Activated naive CD4-positive, alpha-beta T cell treated with anti-CD3 and anti-CD28 coated beads, Interleukin-2, amount 10 ng/mL, durations not matched to agents 5 hours and 36 hours (primary cell): ENCODE measurements around the gene RANBP9. TPM values are rescaled to one million over a fixed set of nuclear protein-coding genes. Genes with fewer than 3 reads are reported as not detected.

Experiments
- total RNA-seq, 2 experiments: library from RNA; stranded (reverse); gene quantifications; one replicate each; pipeline ENCODE4 v1.2.3, GENCODE V29; 2021

RANBP9 gene
- total RNA-seq, result 10 to 100 TPM; 46.8 to 48.4 TPM

DNA sequence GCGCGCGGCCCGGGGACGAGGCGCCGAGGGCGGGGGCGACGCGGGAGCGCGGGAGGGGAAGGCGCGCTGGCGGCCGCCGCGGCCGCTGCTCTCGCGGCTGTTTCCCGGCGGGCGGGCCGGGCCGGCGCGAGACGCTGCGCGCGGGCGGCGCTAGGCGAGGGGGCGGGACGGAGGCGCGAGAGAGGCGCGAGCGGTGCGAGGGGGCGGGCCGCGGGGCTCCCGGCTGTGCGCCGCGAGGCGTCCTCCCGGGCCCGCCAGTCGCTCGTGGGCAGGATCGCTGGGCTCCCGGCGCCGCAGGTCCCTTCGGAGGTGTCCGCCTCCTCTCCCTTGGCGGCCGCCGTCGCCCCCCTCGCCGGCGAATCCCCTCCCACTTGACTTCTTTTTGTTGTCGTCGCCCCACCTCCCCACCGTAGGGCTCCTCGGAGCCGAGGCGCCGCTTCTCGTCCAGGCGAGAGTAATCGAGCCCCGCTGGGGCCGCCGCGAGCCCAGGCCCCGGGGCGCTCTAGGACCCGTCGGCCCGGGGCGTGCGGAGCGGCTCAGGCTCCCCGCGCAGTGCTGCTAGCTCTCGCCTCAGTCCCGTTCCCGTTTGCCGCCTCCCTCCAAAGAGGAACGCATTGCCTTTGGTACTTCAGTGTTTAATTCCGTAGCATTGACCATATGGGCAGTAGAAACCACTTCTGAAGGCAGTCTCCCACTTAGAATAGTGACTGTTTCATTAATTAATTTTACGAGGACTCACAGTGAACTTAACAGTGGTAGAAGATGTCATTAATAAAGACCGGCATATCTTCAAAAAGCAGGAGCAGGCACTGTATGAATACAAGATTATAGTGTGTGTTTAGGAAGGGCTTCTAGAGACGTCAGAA, at the start of gene RANBP9:
TSS of gene RANBP9 (minus strand) at position 103 of the 866 bp plus-strand sequence. CDS start 330 bp downstream, outside the sequence.

DNA sequence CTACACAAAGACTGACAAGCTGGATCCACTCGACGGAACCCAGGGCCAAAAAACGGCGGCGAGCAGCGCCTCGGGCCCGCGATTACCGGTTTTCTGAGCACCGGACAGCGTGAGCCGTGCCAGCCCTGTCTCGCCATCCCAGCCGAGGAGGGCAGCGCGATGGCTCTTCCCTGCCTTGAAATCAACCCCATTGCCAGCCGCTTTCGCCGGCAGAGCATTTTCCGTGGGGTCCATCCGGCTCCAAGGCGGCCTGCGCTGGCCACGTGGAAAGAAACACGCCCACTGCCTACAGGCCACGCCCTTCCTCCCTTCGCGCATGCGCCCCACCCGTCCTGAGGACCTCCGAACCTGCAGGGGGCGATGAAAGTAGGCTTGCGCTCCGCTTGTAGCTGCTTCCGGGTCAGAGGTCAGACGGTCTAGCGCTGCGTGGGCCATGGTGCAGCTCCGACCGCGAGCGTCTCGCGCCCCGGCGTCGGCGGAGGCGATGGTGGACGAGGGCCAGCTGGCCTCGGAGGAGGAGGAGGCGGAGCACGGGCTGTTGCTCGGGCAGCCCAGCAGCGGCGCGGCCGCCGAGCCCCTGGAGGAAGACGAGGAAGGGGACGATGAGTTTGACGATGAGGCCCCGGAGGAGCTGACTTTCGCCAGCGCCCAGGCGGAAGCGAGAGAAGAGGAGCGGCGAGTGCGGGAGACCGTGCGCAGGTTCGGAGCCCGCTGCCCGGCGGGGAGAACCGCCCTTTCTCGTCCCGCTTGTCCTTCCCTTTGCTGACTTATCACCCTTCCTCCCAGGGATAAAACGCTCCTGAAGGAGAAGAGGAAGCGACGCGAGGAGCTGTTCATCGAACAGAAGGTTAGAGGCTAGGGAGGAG, 96.5 kb downstream of the RANBP9 start, which contains the start of gene NOL7:
TSS of gene NOL7 (plus strand) at position 410 of the 866 bp plus-strand sequence. CDS start at position 434, 24 bp downstream.

DNA sequence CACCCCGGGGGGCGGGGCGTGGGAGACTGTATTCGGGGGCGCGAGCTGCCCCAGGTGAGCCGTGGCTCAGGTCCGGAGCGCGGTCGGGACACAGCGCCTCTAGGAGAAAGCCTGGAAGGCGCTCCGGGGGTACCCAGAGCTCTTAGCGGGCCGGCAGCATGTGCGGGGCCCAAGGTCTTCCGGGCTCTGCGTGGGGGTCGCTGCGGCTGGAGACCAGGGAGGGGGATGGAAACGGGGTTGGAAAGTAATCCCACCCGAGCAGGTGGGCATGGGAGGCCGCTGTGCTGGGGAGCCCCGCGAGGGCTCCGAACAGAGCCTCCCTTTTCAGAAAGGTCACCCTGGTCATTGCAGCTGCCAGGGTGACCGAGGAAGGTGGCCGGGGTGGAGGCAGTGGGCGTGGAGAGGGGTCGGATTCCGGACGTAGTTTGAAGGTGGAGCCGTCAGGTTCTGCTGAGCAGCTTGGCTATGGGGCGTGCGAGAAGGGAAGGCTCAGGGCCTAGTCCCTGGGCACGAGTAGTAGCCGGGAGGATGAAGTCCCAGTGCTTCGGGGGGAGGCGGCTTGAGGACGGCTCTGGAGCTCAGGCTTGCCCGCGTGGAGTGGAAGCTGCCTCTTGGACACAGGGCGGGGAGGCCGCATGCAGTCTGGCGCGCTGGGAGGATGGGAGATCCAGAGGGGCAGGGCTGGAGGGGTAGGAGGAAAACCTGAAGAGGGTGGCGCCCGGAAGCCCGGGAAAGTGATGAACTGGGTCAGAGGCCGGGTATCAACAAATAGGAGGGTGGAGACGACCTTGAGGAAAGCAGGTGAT, 136.9 kb downstream of the RANBP9 start, which contains the start of gene SIRT5:
TSS of gene SIRT5 (plus strand) at position 31 of the 806 bp plus-strand sequence. CDS start 9,510 bp downstream, outside the sequence.

Other genes starting within 250 kb of the RANBP9 start
- 1 to 10 TPM; 2.4 to 2.5 TPM for gene GFOD1, start 224.2 kb downstream of the RANBP9 start, total RNA-seq
- gene SIRT5, start 137.2 kb downstream of the RANBP9 start, total RNA-seq, result 10 to 100 TPM; 13.6 to 14.7 TPM
- 10 to 100 TPM; 53.8 to 54.1 TPM for gene NOL7, start 96.5 kb downstream of the RANBP9 start, total RNA-seq
- gene MCUR1, start 102.7 kb upstream of the RANBP9 start, total RNA-seq, result 10 to 100 TPM; 16.3 to 19.5 TPM
- gene RNF182, start 213.1 kb upstream of the RANBP9 start, total RNA-seq, result not detected